A549 (cell line): ENCODE results near the gene DNMT3B. TPM values are rescaled to one million over a fixed set of nuclear protein-coding genes. Genes with fewer than 3 reads are reported as not detected.

Experiments used
- ATAC-seq, 2 experiments: fragments of 200-7000 bp in 1 of 2; fragments of >200 bp in 1 of 2; cut with Nextera tagmentation in 1 of 2; cut with Tn5 transposase in 1 of 2; 3 replicates each; pipeline versions ENCODE4 v1.8.0 to v1.9.1; 2018 to 2020; ENCODE audit warnings: mild to moderate bottlenecking in 1 of 2, moderate library complexity in 1 of 2
- CTCF ChIA-PET: fragments of 300-600 bp; sonication (Branson Sonifier 250); formaldehyde crosslinking; extraction: SDS; loops from one replicate; lab custom pipeline; 2021; ENCODE audit warnings: antibody characterized with exemption, inconsistent platforms; lab: Yijun Ruan, JAX
- POLR2A ChIA-PET: fragments of 350-600 bp; formaldehyde crosslinking; extraction: SDS; loops from one replicate; lab custom pipeline; 2021; ENCODE audit warnings: antibody characterized with exemption, inconsistent platforms; lab: Yijun Ruan, JAX
- DNase-seq, 2 experiments: peaks; one replicate each; pipeline versions ENCODE4 v3.0.0 to v3.0.0-alpha.2; 2011 to 2016; ENCODE audit warnings: low read depth in 1 of 2, low spot score in 1 of 2
- FAIRE-seq: peaks from 2 replicates; lab custom pipeline; 2011; peaks lifted over from hg19 to GRCh38; lab: Jason Lieb, UNC
- H3K27ac ChIP-seq, 2 experiments: fragments of >200 bp; sonication (Bioruptor Twin); formaldehyde crosslinking; 3 replicates each; pipeline ENCODE4 v1.5.1; 2016 to 2017
- H3K4me1 ChIP-seq: fragments of >200 bp; sonication (Bioruptor Twin); formaldehyde crosslinking; 3 replicates; pipeline ENCODE4 v1.6.1; 2016
- H3K4me2 ChIP-seq: fragments of >200 bp; sonication (Bioruptor Twin); formaldehyde crosslinking; 3 replicates; pipeline ENCODE4 v1.6.1; 2016
- H3K4me3 ChIP-seq: fragments of >200 bp; sonication (Bioruptor Twin); formaldehyde crosslinking; 3 replicates; pipeline ENCODE4 v1.5.1; 2016
- H3K9me3 ChIP-seq: fragments of >200 bp; sonication (Bioruptor Twin); formaldehyde crosslinking; 3 replicates; pipeline ENCODE4 v1.6.1; 2016
- BHLHE40 ChIP-seq: IDR thresholded peaks from 2 replicates; pipeline ENCODE4 v1.6.1; 2012; ENCODE audit warnings: low read depth, low read length, inconsistent platforms
- CHD4 ChIP-seq: fragments of 200-600 bp; sonication (generic); IDR thresholded peaks from 2 replicates; pipeline ENCODE4 v1.6.1; 2016; ENCODE audit warnings: antibody characterized with exemption, mild to moderate bottlenecking, borderline replicate concordance
- FOXS1 ChIP-seq: fragments of 250-450 bp; sonication (Bioruptor Pico); IDR thresholded peaks from 2 replicates; pipeline ENCODE4 v1.5.0; 2020; ENCODE audit warnings: mild to moderate bottlenecking, moderate library complexity
- GATA3 ChIP-seq: IDR thresholded peaks from 2 replicates; pipeline ENCODE4 v1.6.1; 2012; ENCODE audit warnings: borderline replicate concordance
- HDAC2 ChIP-seq: fragments of 200-600 bp; sonication (generic); IDR thresholded peaks from 2 replicates; pipeline ENCODE4 v1.6.1; 2016
- HEYL ChIP-seq: fragments of 250-450 bp; sonication (Bioruptor Pico); IDR thresholded peaks from 2 replicates; pipeline ENCODE4 v1.8.0; 2021; ENCODE audit warnings: mild to moderate bottlenecking, moderate library complexity
- HOXA7 ChIP-seq: fragments of 250-450 bp; sonication (Bioruptor Pico); IDR thresholded peaks from 2 replicates; pipeline ENCODE4 v1.5.0; 2020; ENCODE audit warnings: mild to moderate bottlenecking, moderate library complexity
- HOXB13 ChIP-seq: fragments of 250-450 bp; sonication (Bioruptor Pico); IDR thresholded peaks from 2 replicates; pipeline ENCODE4 v1.5.0; 2020; ENCODE audit warnings: low read depth, mild to moderate bottlenecking, moderate library complexity
- HOXB5 ChIP-seq: fragments of 250-450 bp; sonication (Bioruptor Pico); IDR thresholded peaks from 2 replicates; pipeline ENCODE4 v1.5.0; 2020; ENCODE audit warnings: mild to moderate bottlenecking, moderate library complexity
- MAFK ChIP-seq: fragments of 450-650 bp; IDR thresholded peaks from 2 replicates; pipeline ENCODE4 v1.6.1; 2014; ENCODE audit not compliant: partially characterized antibody
- POLR2AphosphoS2 ChIP-seq: conservative IDR thresholded peaks from 2 replicates; pipeline ENCODE4 v1.6.1; 2012; ENCODE audit warnings: low read length, improper control_type of control experiment, inconsistent platforms
- RFX5 ChIP-seq: fragments of 450-650 bp; IDR thresholded peaks from 2 replicates; pipeline ENCODE4 v1.7.1; 2014; ENCODE audit warnings: antibody characterized with exemption, mild to moderate bottlenecking, moderate library complexity
- TFCP2L1 ChIP-seq: fragments of 250-450 bp; sonication (Bioruptor Pico); IDR thresholded peaks from 2 replicates; pipeline ENCODE4 v1.5.0; 2021; ENCODE audit warnings: mild to moderate bottlenecking
- ZNF302 ChIP-seq: fragments of 250-450 bp; sonication (Bioruptor Pico); IDR thresholded peaks from 2 replicates; pipeline ENCODE4 v1.9.0; 2021; ENCODE audit warnings: inconsistent platforms, mild to moderate bottlenecking, moderate library complexity
- WGBS: methylation state at CpG from one replicate; pipeline ENCODE4 v1.1.6; 2017; ENCODE audit errors: missing lambda C conversion rate; 5-methylcytosine and 5-hydroxymethylcytosine counted together
- polyA plus RNA-seq, 4 experiments: library from polyadenylated mRNA; depleted of rRNA in 3 of 4; stranded (reverse); fragments of >200 nt; fragmentation: RNase III in 1 of 4; extraction: RNeasy Plus Mini Kit Qiagen cat#74134 plus additional on column Dnase treatment in 1 of 4; gene quantifications; 2 replicates in 3 of 4; 3 replicates in 1 of 4; pipeline ENCODE4 v1.2.3, GENCODE V29; 2011 to 2017
- TF ChIP-seq, protein P1 (sequence below): fragments of 450-650 bp; IDR thresholded peaks from 2 replicates; pipeline ENCODE4 v1.6.1; 2014; ENCODE audit warnings: antibody characterized with exemption
- TF ChIP-seq, protein P2 (sequence below): fragments of 200-600 bp; sonication (generic); IDR thresholded peaks from 2 replicates; pipeline ENCODE4 v1.6.1; 2016; ENCODE audit warnings: antibody characterized with exemption, mild to moderate bottlenecking, moderate library complexity
- TF ChIP-seq, protein P3 (sequence below): fragments of >200 bp; sonication (Bioruptor Twin); formaldehyde crosslinking; IDR thresholded peaks from 3 replicates; pipeline ENCODE4 v1.6.1; 2016
- TF ChIP-seq, protein P4 (sequence below): fragments of >200 bp; sonication (Bioruptor Twin); formaldehyde crosslinking; IDR thresholded peaks from 3 replicates; pipeline ENCODE4 v1.5.1; 2016

Gene DNMT3B
- polyA plus RNA-seq, 2 of the 4 experiments (the other 2 are of a cell fraction): 5.2 to 11.3 TPM

DNA sequence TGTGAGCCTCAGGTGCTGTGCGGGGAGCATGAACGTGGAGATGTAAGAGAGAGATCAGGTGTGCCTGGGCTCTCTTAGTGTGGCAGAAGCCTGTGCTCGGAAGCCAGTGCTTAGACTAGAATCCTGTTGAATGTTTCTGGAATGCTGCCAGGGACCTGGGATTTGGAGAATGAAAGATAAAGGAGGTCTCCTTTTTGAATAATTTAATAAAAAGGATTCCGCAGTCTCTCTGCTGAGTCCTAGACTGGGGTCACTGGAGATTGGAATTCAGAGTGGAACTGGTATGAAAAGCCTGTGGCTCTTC, 77.7 kb downstream of the DNMT3B start:
- H3K4me1 ChIP-seq: no peaks in the 10 kb centered on the region
- no peak for ATAC-seq
- ChIA-PET POLR2A (no interaction called here), CTCF (interaction anchor here (0.5 to 0.6 kb wide), 2 partner anchors 15 to 189 kb away, joined by 3 read pairs; no protein-coding TSS in a partner anchor)
- no peak for DNase-seq
- no peak overlapping the region for H3K4me3 ChIP-seq
- no peaks in the 10 kb centered on the region for H3K9me3 ChIP-seq
- no peak for FAIRE-seq
- no peak for TF ChIP-seq GATA3
- TF ChIP-seq, protein P1, sequence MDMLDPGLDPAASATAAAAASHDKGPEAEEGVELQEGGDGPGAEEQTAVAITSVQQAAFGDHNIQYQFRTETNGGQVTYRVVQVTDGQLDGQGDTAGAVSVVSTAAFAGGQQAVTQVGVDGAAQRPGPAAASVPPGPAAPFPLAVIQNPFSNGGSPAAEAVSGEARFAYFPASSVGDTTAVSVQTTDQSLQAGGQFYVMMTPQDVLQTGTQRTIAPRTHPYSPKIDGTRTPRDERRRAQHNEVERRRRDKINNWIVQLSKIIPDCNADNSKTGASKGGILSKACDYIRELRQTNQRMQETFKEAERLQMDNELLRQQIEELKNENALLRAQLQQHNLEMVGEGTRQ: no peak
- TF ChIP-seq RFX5: no peak
- TF ChIP-seq BHLHE40: no peak
- no peak for TF ChIP-seq FOXS1 (CRISPR knock-in tag)
- TF ChIP-seq HOXB13: no peak
- no peak for TF ChIP-seq HOXA7
- no peak for TF ChIP-seq ZNF302 (CRISPR knock-in tag)
- no peak for TF ChIP-seq HOXB5
- TF ChIP-seq CHD4: no peak
- TF ChIP-seq HDAC2: no peak
- WGBS: 96% methylated on average over 4 of the region's 4 CpGs
- H3K27ac ChIP-seq: no peak overlapping the region
- no peak overlapping the region for H3K4me2 ChIP-seq

DNA sequence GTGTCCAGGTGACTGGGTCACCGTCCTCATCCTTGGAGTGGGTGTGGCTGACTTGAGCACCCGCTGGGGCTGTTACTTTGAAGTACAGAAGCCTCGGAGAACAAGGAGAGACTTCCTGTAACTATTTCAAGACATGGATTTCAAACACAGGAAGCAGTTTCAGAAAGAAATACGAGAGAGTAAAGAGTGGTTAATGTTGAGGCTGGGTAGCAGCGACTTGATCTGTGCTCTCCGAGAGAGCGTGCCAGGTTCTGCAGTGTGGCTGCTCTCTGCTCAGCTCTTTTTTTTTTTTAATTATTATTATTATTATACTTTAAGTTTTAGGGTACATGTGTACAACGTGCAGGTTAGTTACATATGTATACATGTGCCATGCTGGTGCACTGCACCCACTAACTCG, 79.0 kb downstream of the DNMT3B start:
- POLR2A ChIA-PET: interaction anchor here (0.6 to 1.4 kb wide), 2 partner anchors 21 to 96 kb away, joined by 5 to 6 read pairs; partner anchors contain the start of gene MAPRE1
- no peak for TF ChIP-seq TFCP2L1 (CRISPR knock-in tag)
- TF ChIP-seq, all 56 proteins: peak for 0
- no peak for ATAC-seq
- CTCF ChIA-PET: interaction anchor here (1.0 kb wide), 1 partner anchor 167 kb away, joined by 3 read pairs; no protein-coding TSS in a partner anchor
- H3K4me3 ChIP-seq: no peak overlapping the region
- DNase-seq: no peak
- no peak overlapping the region for H3K4me2 ChIP-seq
- H3K9me3 ChIP-seq: no peaks in the 10 kb centered on the region
- no peak for FAIRE-seq
- H3K4me1 ChIP-seq: no peaks in the 10 kb centered on the region
- WGBS: 91% methylated on average over 9 of the region's 9 CpGs
- no peak overlapping the region for H3K27ac ChIP-seq

DNA sequence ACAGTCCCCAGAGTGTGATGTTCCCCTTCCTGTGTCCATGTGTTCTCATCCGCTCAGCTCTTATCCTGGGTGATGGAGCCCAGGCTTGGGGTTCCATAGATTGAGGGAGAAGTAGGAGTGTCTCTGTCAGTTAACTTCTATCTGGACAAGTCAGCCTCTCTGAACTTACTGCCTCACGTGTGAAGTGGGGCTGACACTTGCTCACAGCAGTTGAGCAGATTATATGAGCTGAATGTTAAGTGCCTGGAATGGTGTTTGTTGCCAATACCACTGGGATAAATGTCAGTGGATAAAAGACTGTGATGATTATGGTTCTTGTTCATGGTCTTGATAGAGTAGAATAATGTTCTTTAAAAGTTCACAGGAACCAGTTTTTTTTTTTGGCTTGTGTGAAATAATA, 79.4 kb downstream of the DNMT3B start:
- no peak overlapping the region for H3K4me3 ChIP-seq
- no peak overlapping the region for H3K27ac ChIP-seq
- no peaks in the 10 kb centered on the region for H3K4me1 ChIP-seq
- WGBS: 97% methylated on average over 2 of the region's 2 CpGs
- CTCF ChIA-PET: interaction anchor here (1.0 kb wide), 1 partner anchor 167 kb away, joined by 3 read pairs; no protein-coding TSS in a partner anchor
- no peak for TF ChIP-seq FOXS1 (CRISPR knock-in tag)
- H3K9me3 ChIP-seq: no peaks in the 10 kb centered on the region
- ATAC-seq (no peak), DNase-seq (no peak), FAIRE-seq (no peak)
- POLR2A ChIA-PET: interaction anchor here (0.6 to 1.4 kb wide), 2 partner anchors 22 to 96 kb away, joined by 5 to 6 read pairs; partner anchors contain the start of gene MAPRE1
- H3K4me2 ChIP-seq: no peak overlapping the region

DNA sequence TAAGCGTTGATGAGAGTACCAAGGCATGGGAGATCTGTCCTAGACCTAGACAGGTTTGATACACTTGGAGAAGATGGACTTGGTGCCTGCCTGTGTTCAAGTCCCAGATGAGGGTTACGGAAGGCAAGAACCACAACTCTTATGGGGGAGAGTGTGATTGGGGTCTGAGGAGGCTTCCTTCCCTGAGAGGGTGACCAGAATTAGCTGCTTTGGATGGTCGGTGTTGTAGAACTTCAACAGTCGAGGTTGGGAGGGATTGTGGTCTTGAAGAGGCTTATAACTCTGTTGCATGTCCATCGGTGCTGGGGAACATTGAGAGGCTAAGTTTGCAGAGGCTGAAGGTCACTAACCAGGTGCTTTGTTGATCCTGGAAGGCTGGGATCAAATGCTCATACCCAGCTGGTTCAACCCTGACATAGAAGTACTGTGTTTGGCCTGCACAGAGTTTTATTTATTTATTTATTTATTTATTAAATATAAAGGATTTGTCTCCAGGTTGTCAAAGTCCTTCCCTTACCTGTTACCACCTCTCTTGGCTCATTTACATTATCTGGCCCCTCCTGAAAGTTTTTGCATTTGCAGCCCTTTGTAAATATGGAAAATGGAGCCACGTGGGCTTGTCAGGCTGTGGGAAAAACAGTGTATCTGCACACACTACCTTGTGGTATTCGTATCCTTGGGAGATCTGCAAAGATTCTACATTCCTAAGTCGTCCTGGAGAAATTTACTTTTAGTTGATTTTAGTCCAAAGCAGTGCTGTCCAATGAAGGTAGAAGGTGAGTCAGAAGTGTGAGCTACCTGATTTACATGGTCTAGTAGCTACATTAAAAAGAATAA, 80.7 kb downstream of the DNMT3B start:
- Histone ChIP-seq H3K4me1 (no peaks in the 10 kb centered on the region), H3K27ac (no peak overlapping the region), H3K4me3 (no peak overlapping the region), H3K9me3 (no peaks in the 10 kb centered on the region), H3K4me2 (no peak overlapping the region)
- TF ChIP-seq, protein P2, sequence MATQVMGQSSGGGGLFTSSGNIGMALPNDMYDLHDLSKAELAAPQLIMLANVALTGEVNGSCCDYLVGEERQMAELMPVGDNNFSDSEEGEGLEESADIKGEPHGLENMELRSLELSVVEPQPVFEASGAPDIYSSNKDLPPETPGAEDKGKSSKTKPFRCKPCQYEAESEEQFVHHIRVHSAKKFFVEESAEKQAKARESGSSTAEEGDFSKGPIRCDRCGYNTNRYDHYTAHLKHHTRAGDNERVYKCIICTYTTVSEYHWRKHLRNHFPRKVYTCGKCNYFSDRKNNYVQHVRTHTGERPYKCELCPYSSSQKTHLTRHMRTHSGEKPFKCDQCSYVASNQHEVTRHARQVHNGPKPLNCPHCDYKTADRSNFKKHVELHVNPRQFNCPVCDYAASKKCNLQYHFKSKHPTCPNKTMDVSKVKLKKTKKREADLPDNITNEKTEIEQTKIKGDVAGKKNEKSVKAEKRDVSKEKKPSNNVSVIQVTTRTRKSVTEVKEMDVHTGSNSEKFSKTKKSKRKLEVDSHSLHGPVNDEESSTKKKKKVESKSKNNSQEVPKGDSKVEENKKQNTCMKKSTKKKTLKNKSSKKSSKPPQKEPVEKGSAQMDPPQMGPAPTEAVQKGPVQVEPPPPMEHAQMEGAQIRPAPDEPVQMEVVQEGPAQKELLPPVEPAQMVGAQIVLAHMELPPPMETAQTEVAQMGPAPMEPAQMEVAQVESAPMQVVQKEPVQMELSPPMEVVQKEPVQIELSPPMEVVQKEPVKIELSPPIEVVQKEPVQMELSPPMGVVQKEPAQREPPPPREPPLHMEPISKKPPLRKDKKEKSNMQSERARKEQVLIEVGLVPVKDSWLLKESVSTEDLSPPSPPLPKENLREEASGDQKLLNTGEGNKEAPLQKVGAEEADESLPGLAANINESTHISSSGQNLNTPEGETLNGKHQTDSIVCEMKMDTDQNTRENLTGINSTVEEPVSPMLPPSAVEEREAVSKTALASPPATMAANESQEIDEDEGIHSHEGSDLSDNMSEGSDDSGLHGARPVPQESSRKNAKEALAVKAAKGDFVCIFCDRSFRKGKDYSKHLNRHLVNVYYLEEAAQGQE: no peak
- TF ChIP-seq HEYL (CRISPR knock-in tag) (no peak), POLR2AphosphoS2 (no peak), MAFK (no peak), BHLHE40 (no peak), HOXB5 (no peak)
- TF ChIP-seq, protein P3, sequence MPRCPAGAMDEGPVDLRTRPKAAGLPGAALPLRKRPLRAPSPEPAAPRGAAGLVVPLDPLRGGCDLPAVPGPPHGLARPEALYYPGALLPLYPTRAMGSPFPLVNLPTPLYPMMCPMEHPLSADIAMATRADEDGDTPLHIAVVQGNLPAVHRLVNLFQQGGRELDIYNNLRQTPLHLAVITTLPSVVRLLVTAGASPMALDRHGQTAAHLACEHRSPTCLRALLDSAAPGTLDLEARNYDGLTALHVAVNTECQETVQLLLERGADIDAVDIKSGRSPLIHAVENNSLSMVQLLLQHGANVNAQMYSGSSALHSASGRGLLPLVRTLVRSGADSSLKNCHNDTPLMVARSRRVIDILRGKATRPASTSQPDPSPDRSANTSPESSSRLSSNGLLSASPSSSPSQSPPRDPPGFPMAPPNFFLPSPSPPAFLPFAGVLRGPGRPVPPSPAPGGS: no peak
- TF ChIP-seq, protein P4, sequence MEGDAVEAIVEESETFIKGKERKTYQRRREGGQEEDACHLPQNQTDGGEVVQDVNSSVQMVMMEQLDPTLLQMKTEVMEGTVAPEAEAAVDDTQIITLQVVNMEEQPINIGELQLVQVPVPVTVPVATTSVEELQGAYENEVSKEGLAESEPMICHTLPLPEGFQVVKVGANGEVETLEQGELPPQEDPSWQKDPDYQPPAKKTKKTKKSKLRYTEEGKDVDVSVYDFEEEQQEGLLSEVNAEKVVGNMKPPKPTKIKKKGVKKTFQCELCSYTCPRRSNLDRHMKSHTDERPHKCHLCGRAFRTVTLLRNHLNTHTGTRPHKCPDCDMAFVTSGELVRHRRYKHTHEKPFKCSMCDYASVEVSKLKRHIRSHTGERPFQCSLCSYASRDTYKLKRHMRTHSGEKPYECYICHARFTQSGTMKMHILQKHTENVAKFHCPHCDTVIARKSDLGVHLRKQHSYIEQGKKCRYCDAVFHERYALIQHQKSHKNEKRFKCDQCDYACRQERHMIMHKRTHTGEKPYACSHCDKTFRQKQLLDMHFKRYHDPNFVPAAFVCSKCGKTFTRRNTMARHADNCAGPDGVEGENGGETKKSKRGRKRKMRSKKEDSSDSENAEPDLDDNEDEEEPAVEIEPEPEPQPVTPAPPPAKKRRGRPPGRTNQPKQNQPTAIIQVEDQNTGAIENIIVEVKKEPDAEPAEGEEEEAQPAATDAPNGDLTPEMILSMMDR: no peak
- 96% methylated on average over 8 of the region's 8 CpGs for WGBS
- DNase-seq: no peak
- FAIRE-seq: no peak
- CTCF ChIA-PET: interaction anchor here (0.6 to 0.8 kb wide), 3 partner anchors 53 to 807 kb away, joined by 3 to 7 read pairs (median 3); no protein-coding TSS in a partner anchor
- POLR2A ChIA-PET: interaction anchor here (0.6 kb wide), 1 partner anchor 15 kb away, joined by 4 read pairs; no protein-coding TSS in a partner anchor
- no peak for ATAC-seq
